K562 (cell line): ENCODE measurements around the gene FSCN2. TPM values are rescaled to one million over a fixed set of nuclear protein-coding genes. Genes with fewer than 3 reads are reported as not detected.

Experiments used
- ARID1B ChIP-seq: fragments of 450-650 bp; IDR thresholded peaks from 2 replicates; pipeline ENCODE4 v1.6.1; 2016; ENCODE audit warnings: antibody characterized with exemption, mild to moderate bottlenecking, inconsistent platforms
- CTBP1 ChIP-seq: fragments of 450-650 bp; IDR thresholded peaks from 2 replicates; pipeline ENCODE4 v1.6.1; 2016; ENCODE audit warnings: borderline replicate concordance
- EP400 ChIP-seq: fragments of 450-650 bp; IDR thresholded peaks from 2 replicates; pipeline ENCODE4 v1.6.1; 2017; ENCODE audit warnings: antibody characterized with exemption, mild to moderate bottlenecking, moderate library complexity
- MAFF ChIP-seq: IDR thresholded peaks from 2 replicates; pipeline ENCODE4 v1.6.1; 2012; ENCODE audit warnings: low read length, improper control_type of control experiment
- NR4A1 ChIP-seq, 2 experiments: fragments of 250-450 bp in 1 of 2; fragments of 450-650 bp in 1 of 2; sonication (Bioruptor Pico) in 1 of 2; IDR thresholded peaks; 2 replicates each; pipeline versions ENCODE4 v1.4.0 to v1.6.1; 2016 to 2020; ENCODE audit warnings: mild to moderate bottlenecking in 2 of 2, missing compliant biosample characterization in 1 of 2, missing genetic modification characterization in 1 of 2, moderate library complexity in 1 of 2
- POLR2AphosphoS2 ChIP-seq: IDR thresholded peaks from 2 replicates; pipeline ENCODE4 v1.6.1; 2012; ENCODE audit warnings: low read length, improper control_type of control experiment
- POLR2AphosphoS5 ChIP-seq: IDR thresholded peaks from 2 replicates; pipeline ENCODE4 v1.6.1; 2011; ENCODE audit warnings: mild to moderate bottlenecking, low read depth, low read length, moderate library complexity; ENCODE audit not compliant: control insufficient read depth, insufficient read depth
- POU5F1 ChIP-seq: fragments of 150-350 bp; IDR thresholded peaks from 2 replicates; pipeline ENCODE4 v1.6.1; 2014; ENCODE audit warnings: borderline replicate concordance, low read length, low read depth, mild to moderate bottlenecking; ENCODE audit not compliant: partially characterized antibody
- PTBP1 ChIP-seq: fragments of 200-400 bp; formaldehyde crosslinking; IDR thresholded peaks from 2 replicates; pipeline ENCODE4 v1.6.1; 2017; ENCODE audit warnings: low read depth, low read length
- TAF15 ChIP-seq: fragments of 200-400 bp; formaldehyde crosslinking; IDR thresholded peaks from 2 replicates; pipeline ENCODE4 v1.6.1; 2017; ENCODE audit warnings: mild to moderate bottlenecking, low read depth, low read length, moderate library complexity
- ZFP1 ChIP-seq: fragments of 450-650 bp; formaldehyde crosslinking; IDR thresholded peaks from 2 replicates; pipeline ENCODE4 v1.4.0; 2020; ENCODE audit warnings: mild to moderate bottlenecking, mixed read lengths
- ZKSCAN1 ChIP-seq: fragments of 150-350 bp; IDR thresholded peaks from 2 replicates; pipeline ENCODE4 v1.6.1; 2016; ENCODE audit warnings: low read depth, low read length
- ZNF584 ChIP-seq: fragments of 200-800 bp; sonication (Bioruptor generic); IDR thresholded peaks from 2 replicates; pipeline ENCODE4 v1.6.1; 2016; ENCODE audit warnings: low read depth, mild to moderate bottlenecking, missing genetic modification characterization, missing compliant biosample characterization
- ZNF589 ChIP-seq: fragments of 200-800 bp; sonication (Bioruptor generic); IDR thresholded peaks from 2 replicates; pipeline ENCODE4 v1.6.1; 2016; ENCODE audit warnings: low read depth, missing genetic modification characterization, missing compliant biosample characterization
- ZNF717 ChIP-seq: fragments of 250-450 bp; sonication (Bioruptor Pico); IDR thresholded peaks from 2 replicates; pipeline ENCODE4 v1.5.0; 2021
- ZNF79 ChIP-seq: fragments of 250-450 bp; sonication (Bioruptor Pico); IDR thresholded peaks from 2 replicates; pipeline ENCODE4 v1.4.0; 2020; ENCODE audit warnings: low read depth, mild to moderate bottlenecking, moderate library complexity
- polyA plus RNA-seq, 8 experiments: library from polyadenylated mRNA; depleted of rRNA in 4 of 8; stranded (reverse) in 5 of 8; unstranded in 3 of 8; fragments of >200 nt; fragmentation: Nextera tagmentation in 2 of 8; fragmentation: Illumina TruSeq in 1 of 8; extraction: Ambion mirVana in 2 of 8; extraction: Trizol in 1 of 8; gene quantifications; 2 replicates each; pipeline versions ENCODE4 v1.2.1 to v1.2.3, GENCODE V29; 2011 to 2014; ENCODE audit warnings: inconsistent platforms in 1 of 8, missing spikeins in 1 of 8
- total RNA-seq, 7 experiments: library from RNA; depleted of rRNA in 6 of 7; stranded (reverse); fragments of >200 nt in 6 of 7; fragmentation: Illumina TruSeq in 2 of 7; extraction: Trizol in 2 of 7; gene quantifications; 2 replicates each; pipeline versions ENCODE4 v1.2.1 to v1.2.3, GENCODE V29; 2011 to 2021; ENCODE audit warnings: low replicate concordance in 1 of 7
- TF ChIP-seq, protein P1 (sequence below), 3 experiments: fragments of 200-800 bp in 1 of 3; fragments of 250-450 bp in 1 of 3; fragments of 450-650 bp in 1 of 3; sonication (Bioruptor Pico) in 1 of 3; sonication (Bioruptor generic) in 1 of 3; formaldehyde crosslinking in 1 of 3; IDR thresholded peaks; 2 replicates each; pipeline versions ENCODE4 v1.6.1 to v1.8.0; 2016 to 2022; ENCODE audit warnings: mild to moderate bottlenecking in 2 of 3, missing genetic modification characterization in 2 of 3, missing compliant biosample characterization in 1 of 3, moderate library complexity in 1 of 3
- TF ChIP-seq, protein P2 (sequence below): IDR thresholded peaks from 3 replicates; pipeline ENCODE4 v1.6.1; 2011; ENCODE audit warnings: borderline replicate concordance, mild to moderate bottlenecking, moderate library complexity; ENCODE audit not compliant: insufficient read length; ENCODE audit errors: extremely low read depth
- TF ChIP-seq, protein P3 (sequence below): fragments of 250-450 bp; sonication (Bioruptor Pico); IDR thresholded peaks from 2 replicates; pipeline ENCODE4 v1.8.0; 2022; ENCODE audit warnings: inconsistent platforms, mild to moderate bottlenecking, moderate library complexity, borderline replicate concordance

The FSCN2 gene
- total and polyA plus RNA-seq, 9 of the 15 experiments (the other 6 are each of a cell fraction or from before 2014, with no cell fraction given) = 0.08 TPM; not detected in 8

DNA sequence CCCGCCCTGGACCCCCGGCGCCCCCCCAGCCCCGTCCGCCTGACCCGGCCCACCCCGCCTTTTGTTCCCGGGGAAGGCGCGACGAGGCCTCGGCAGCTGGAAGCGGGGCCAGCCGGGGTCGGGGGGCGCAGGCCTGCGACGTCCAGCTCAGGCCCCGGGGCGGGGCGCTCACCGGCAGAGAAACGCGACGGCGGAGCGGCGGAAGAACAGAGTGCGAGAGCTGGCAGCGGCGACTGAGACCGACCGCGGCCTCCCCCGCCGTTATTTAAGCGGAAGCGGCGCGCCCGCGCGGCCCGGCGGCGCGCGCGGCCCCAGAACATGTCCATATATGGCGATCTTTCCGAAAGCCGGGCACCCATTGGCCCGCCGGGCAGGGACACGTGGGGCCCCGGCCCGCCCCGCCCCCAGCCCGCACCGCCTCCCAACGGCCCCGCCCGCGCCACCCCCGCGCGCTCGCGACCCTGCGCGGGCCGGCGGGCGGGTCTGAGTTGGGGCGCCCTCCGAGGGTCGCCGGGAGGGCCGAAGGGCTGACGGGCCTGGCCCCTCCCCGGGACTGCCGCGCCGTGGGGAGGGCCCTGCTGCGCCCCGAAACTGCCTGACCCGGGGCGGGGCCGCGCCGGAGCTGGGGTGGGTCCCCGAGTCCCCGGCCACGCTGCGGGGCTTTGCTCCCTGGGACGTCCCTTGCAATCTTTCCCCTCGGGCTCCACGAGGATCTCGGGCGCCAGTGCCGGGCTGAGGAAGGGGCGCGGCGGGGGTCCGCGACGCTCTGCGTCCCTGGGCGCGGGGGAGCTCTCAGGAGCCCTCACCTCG lies 15.4 kb upstream of the FSCN2 start, which contains the start of gene ACTG1 (continued):
- no peak for TF ChIP-seq ZNF79 (CRISPR knock-in tag)
- no peak for TF ChIP-seq PTBP1
- TF ChIP-seq ZFP1 (CRISPR knock-in tag) = no peak
- TF ChIP-seq NR4A1 (CRISPR knock-in tag; IDR thresholded peaks at IDR 0.05) = no peak
- TF ChIP-seq NR4A1 (tag; IDR thresholded peaks at IDR 0.05) = no peak
- TF ChIP-seq POLR2AphosphoS5 = peak; percentile 95
- no peak for TF ChIP-seq ZNF717 (CRISPR knock-in tag)
- peak; percentile 94; the same call in 1 of the 2 replicates for TF ChIP-seq ZNF589 (CRISPR knock-in tag)
- peak; percentile 91 for TF ChIP-seq ZNF584 (CRISPR knock-in tag)
- TF ChIP-seq CTBP1 = 0 out of 2 replicates have a peak, but pooled peaks have one; percentile 8
- no peak for TF ChIP-seq POU5F1
- no peak for TF ChIP-seq TAF15
- TF ChIP-seq, protein P1, sequence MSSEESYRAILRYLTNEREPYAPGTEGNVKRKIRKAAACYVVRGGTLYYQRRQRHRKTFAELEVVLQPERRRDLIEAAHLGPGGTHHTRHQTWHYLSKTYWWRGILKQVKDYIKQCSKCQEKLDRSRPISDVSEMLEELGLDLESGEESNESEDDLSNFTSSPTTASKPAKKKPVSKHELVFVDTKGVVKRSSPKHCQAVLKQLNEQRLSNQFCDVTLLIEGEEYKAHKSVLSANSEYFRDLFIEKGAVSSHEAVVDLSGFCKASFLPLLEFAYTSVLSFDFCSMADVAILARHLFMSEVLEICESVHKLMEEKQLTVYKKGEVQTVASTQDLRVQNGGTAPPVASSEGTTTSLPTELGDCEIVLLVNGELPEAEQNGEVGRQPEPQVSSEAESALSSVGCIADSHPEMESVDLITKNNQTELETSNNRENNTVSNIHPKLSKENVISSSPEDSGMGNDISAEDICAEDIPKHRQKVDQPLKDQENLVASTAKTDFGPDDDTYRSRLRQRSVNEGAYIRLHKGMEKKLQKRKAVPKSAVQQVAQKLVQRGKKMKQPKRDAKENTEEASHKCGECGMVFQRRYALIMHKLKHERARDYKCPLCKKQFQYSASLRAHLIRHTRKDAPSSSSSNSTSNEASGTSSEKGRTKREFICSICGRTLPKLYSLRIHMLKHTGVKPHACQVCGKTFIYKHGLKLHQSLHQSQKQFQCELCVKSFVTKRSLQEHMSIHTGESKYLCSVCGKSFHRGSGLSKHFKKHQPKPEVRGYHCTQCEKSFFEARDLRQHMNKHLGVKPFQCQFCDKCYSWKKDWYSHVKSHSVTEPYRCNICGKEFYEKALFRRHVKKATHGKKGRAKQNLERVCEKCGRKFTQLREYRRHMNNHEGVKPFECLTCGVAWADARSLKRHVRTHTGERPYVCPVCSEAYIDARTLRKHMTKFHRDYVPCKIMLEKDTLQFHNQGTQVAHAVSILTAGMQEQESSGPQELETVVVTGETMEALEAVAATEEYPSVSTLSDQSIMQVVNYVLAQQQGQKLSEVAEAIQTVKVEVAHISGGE (CRISPR knock-in tag; IDR thresholded peaks at IDR 0.05) = peak in 2 of 3 experiments; percentile 22 to 89; a peak in 3 of 6 replicates
- TF ChIP-seq POLR2AphosphoS2 = no peak; the same call in 1 of the 2 replicates
- TF ChIP-seq, protein P2, sequence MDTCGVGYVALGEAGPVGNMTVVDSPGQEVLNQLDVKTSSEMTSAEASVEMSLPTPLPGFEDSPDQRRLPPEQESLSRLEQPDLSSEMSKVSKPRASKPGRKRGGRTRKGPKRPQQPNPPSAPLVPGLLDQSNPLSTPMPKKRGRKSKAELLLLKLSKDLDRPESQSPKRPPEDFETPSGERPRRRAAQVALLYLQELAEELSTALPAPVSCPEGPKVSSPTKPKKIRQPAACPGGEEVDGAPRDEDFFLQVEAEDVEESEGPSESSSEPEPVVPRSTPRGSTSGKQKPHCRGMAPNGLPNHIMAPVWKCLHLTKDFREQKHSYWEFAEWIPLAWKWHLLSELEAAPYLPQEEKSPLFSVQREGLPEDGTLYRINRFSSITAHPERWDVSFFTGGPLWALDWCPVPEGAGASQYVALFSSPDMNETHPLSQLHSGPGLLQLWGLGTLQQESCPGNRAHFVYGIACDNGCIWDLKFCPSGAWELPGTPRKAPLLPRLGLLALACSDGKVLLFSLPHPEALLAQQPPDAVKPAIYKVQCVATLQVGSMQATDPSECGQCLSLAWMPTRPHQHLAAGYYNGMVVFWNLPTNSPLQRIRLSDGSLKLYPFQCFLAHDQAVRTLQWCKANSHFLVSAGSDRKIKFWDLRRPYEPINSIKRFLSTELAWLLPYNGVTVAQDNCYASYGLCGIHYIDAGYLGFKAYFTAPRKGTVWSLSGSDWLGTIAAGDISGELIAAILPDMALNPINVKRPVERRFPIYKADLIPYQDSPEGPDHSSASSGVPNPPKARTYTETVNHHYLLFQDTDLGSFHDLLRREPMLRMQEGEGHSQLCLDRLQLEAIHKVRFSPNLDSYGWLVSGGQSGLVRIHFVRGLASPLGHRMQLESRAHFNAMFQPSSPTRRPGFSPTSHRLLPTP = no peak
- no peak for TF ChIP-seq MAFF
- TF ChIP-seq ZKSCAN1 = no peak
- no peak for TF ChIP-seq ARID1B
- TF ChIP-seq, protein P3, sequence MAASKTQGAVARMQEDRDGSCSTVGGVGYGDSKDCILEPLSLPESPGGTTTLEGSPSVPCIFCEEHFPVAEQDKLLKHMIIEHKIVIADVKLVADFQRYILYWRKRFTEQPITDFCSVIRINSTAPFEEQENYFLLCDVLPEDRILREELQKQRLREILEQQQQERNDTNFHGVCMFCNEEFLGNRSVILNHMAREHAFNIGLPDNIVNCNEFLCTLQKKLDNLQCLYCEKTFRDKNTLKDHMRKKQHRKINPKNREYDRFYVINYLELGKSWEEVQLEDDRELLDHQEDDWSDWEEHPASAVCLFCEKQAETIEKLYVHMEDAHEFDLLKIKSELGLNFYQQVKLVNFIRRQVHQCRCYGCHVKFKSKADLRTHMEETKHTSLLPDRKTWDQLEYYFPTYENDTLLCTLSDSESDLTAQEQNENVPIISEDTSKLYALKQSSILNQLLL (CRISPR knock-in tag) = no peak
- TF ChIP-seq EP400 = peak; percentile 43; the same call in 1 of the 2 replicates
